Hematopoietic multipotent progenitor cell (in vitro differentiated cells): ENCODE results near the gene ERCC3. TPM values are rescaled to one million over a fixed set of nuclear protein-coding genes. Genes with fewer than 3 reads are reported as not detected.
A peak's percentile ranks its signal among the peaks of the same experiment; 100 is the strongest.

Experiments used
- DNase-seq, 3 donors: peaks; one replicate each; pipeline ENCODE4 v3.0.0-alpha.2; 2011 to 2015; ENCODE audit warnings: low read depth in 2 of 3, low spot score in 2 of 3
- total RNA-seq: library from RNA; depleted of rRNA; stranded (reverse); fragments of >200 nt; gene quantifications from one replicate; pipeline ENCODE4 v1.2.3, GENCODE V29; 2012

ERCC3 gene
- 49.8 TPM for total RNA-seq

DNA sequence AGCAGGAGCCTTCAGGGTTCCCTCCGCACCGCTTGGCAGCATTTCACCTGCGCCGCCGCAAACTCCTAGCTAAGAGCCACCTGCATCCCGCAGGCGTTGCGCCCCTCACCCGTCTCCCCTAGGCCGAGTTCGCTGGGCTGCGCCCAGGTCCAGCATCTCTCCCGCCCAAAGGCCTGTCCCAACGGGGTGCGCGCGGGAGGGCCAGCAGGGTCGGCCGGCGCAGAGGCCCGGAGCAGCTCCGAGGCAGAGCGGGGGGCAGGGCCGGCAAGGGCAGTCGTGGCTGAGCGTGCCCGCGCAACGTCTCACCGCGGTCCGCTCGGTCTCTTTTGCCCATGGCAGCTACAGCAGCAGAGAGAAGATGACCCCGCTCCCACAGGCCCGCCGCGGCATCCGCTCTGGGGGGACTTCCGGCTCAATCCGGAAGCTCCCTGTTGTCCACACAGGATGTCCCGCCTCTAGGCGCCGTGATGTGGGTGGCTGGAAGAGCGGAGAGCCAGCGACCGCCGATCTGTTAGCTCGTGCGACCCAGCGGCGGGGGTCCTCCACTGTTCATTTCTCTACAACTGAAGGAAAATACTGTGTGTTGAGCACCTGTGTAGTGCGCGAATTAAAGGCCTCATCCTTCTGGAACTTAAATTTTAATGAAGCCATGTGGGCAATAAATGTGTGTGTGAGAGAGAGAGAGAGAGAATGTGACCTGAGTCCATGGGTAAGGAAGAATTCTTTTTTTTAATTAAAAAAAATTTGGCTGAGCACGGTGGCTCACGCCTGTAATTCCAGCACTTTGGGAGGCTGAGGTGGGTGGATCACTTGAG lies at the start of gene ERCC3:
Gene ERCC3, minus strand, starts transcription at position 397 of the 815 bp plus-strand sequence. Its CDS starts 63 bp downstream, at position 334.
- peak; percentile 45 to 88 (median 78) for DNase-seq

DNA sequence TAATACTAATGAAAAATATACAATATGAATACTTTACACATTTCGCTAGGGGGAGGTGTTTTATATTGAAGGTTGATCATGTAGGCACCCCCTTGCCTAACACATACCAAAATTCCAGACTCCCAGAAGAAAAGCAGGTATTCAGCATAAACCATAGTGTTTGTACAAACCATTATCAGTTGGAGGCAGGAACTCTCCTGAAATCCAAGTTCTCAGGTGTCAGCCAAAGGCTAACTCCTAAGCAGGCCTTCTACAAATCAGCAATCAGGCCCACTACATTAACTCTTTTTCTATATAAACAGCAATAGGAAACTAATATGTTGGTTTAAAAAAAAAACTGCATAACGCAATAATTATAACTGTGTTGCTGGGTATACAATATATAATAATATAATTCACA lies 49.3 kb upstream of the ERCC3 start:
- no peak for DNase-seq

DNA sequence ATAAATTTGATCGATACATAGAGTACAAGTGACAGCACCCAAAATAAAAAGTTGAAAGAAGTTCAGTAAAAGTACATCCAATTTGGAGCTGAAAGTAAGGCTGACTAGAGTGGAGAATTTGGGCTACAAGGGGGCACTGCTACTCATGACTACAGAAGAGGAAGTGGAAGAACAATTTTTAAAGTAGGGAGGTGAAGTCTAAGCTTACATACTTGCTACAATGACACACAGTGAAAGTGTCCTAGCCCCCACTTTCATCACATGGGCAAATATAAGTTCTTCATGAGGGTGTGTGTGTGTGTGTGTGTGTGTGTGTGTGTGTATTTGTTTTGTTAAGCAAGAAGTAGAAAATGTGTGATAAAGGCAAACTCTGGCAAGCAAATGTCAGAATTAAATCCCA lies 48.2 kb upstream of the ERCC3 start:
- DNase-seq = peak in 2 of 3 donors; percentile 10 to 17

DNA sequence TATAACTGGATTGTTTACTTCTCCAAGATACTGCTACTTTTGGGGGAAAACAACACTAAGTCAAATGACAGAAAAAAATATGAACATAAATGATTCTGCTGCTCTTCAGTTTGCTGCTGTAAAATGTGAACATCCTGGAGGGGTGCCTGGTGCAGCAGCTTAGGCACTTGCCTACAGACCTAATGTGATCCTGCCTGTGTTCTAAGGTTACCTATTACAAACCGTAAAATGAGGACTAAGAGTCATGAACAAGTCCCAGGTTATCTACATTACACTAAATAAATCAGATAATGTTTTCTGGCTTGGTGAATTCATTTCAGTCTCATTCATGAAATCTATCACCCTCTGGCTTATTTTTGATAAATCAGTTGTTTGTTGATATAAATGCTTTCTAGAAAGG lies 38.4 kb upstream of the ERCC3 start:
- DNase-seq = no peak

DNA sequence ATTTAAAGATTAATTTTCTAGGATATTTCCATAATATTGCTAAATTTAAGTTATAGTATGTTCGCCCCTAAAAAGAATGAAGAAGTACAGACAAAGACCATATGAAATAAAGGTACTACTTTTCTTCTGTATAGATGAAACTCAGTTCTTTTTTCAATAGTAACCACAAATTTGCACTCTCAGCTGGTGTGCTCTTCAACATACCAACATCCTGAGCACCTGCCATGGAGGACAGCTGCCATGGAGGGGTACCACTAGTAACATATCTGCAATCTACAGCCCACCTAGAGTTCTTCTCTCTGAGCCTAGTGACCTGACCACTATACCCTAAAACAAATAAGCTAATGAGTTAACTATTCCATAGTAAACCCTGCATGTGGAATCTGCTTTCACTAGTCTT lies 36.8 kb upstream of the ERCC3 start:
- no peak for DNase-seq

DNA sequence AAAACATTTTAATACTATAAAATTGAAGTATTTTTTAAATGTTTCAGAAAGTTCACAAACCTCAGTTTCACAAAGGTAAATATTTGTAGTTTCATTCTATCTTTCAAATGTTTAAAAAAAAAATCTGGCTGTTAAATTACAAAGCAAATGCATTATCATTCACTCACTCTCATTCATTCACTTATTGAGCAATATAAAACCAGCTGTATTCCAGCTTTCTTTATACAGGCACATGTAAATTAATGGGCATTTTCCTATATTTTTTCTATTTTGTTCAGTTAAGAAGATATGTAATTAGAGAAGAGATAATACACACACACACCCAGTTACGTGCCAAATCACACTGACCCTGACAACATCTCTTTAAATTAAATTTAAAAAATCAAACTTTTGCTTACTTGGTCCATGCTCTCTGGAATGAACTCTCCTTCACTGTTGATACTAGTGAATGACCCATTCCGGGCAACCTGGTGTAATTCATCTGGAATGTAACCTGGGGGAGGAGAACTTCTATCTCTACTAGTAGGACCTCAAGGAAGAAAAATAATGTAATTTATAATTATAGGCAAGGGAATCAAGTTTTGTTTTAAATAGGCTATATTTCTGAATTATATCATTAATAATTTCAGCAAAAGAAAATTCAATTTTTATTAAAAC lies 32.5 kb upstream of the ERCC3 start:
- DNase-seq = no peak

DNA sequence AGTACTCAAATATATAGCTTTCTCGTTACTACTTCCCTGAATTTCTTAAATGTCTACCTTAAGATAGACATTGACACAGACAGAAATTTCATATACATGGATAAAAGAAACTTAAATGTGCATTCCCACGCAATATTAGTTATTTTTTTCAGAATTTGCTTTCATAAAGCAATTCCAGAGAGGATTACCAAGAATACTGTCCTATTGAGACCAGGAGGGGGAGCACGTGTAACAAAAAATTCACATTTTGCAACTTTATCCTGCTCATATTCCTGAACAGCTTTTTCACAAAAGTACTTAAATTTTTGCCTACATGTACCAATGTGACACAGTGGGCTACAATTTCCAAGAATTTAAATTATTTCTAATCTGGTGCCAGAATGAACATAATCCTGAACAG lies 30.7 kb upstream of the ERCC3 start:
- DNase-seq = peak in 2 of 3 donors; percentile 26 to 57

DNA sequence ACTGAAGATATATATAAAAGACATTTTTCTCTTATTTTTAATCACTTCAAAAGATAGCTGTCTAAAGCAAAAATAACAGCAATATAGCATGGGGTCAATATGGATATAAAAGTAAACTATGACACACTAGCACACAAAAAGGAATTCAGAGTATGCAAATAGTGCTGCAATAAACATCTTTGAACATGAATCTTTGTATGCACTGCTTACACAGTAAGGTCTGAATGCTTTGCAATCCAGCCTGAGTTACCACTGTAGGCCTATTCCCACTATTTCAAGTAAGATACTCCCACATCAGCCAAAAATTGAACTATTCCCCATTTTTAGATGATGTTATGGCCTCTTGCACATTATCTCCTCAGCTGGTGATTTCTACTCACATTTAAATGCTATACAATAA lies 27.4 kb upstream of the ERCC3 start:
- DNase-seq = no peak

DNA sequence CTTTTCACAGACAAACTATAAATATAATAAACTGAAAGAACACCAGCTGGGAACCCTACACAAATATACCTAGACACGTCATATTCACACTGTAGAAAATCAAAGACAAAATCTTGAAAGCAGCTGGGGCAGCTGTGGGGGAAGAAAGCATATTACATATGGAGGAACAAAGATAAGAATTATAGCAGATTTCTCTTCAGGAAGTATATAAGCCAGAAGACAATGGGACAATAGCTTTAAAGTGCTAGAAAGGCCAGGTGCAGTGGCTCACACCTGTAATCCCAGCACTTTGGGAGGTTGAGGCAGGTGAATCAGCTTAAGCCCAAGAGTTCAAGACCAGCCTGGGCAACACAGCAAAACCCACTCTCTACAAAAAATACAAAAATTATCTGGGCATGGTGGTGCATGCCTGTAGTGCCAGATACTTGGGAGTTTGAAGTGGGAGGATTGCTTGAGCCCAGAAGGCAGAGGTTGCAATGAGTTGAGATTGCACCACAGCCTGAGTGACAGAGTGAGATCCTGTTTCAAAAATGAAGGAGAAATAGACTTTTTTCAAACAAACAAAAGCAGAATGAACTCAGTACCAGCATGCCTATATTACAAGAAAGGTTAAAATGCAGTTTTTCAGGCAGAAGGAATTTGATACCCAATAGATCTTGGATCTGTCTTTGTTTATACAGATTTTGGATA lies 26.8 kb upstream of the ERCC3 start:
- no peak for DNase-seq

DNA sequence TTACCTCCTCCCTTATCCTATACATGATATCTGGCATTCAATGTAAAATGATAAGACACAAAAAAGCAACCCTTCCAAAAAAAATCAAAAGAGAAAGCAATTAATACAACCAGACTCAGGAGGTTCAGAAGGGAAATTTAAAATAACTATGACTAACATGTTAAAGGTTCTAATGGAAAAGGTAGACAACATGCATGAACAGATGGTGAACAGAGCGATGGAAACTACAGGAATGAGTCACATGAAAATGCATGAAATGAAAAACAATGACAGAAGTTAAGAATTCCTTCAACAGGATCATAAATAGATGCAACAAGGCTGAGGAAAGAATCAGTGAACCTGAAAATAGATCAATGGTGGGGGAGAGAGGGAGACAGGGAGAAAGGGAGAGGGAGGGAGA lies 26.1 kb upstream of the ERCC3 start:
- DNase-seq = peak in 1 of 3 donors; percentile 7

DNA sequence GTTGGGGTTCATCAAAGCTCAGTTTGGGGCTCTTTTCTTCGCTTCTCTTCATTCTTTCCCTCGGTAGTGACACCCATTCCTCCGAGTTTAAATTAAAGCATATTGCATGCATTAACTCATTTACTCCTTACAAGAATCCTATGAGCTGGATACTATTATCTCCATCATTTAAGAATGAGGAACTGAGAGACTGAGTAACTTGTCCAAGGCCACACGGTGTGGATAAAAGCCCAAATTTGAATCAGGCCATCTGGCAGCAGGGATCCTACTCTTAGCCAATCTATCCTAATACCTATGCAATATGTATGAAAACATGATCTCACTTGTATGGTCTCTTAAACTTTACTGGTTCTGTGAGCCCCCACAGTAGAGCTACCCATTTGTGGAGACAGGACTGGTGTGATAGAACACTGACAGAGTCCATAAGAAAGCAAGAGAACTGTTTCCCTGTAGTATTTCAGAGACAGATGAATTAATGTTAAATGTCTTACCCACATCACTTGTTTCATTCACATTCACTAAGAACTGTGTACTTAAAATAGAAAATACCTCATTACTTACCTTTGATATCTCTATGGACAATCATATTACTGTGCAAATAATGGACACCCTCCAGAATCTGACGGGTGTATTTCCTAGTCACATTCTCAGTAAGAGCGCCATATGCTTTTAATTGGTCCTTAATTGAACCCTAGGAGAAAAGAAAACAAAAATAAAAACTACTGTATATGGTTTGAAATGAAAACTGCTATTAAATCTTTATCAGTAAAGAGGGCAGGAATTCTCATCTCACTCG lies 20.4 kb upstream of the ERCC3 start:
- DNase-seq = no peak

DNA sequence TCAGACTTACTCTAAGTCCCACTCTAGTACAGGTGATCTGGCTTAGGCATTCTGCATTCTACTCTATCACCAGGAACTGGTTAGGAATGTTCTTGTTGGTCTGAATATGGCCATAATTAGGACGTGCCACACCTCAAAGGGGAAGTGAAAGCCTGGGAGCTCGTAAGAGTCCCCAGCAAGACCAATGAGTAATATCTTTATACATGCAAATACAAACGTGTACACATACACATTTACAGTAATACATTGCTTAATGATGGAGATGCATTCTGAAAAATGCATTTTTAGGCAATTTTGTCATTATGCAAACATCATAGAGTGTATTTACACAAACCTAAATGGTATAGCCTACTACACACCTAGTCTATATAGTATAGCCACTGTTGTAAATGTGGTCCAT lies 19.5 kb upstream of the ERCC3 start:
- DNase-seq = no peak

DNA sequence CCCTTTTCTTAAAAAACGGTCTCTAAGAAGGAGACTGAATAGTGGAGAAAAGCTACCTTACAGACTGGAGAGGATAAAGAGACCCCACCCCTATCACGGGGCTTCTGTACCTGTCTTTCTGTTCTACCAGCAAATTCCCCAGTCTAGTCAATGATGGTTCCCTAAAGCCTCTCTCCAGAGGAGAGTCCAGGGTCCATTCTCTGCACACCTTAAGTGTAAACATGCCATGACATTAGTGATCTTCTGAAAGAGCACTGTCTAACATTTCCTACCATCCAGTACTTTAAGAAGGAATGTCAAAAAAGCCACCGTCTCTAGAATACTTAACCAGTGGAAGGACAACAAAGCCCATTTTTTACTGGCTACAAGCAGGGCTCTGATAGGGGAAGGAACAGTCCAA lies 17.0 kb upstream of the ERCC3 start:
- DNase-seq = no peak

DNA sequence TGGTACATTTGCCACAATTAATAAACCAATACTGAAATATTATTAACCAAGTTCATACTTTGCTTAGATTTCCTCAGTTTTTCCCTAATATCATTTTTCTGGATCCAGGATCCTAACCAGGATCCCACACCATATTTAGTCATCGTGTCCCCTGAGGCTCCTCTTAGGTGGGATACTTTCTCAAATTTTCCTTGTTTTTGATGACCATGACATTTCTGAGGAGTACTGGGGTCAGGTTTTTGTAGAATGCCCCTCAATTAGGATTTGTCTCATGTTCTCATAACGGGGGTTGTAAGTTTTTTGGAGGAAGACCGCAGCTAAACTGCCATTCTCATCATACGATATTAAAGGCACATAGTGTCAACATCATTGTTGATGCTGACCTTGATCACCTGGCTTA lies 15.5 kb upstream of the ERCC3 start:
- DNase-seq = no peak

DNA sequence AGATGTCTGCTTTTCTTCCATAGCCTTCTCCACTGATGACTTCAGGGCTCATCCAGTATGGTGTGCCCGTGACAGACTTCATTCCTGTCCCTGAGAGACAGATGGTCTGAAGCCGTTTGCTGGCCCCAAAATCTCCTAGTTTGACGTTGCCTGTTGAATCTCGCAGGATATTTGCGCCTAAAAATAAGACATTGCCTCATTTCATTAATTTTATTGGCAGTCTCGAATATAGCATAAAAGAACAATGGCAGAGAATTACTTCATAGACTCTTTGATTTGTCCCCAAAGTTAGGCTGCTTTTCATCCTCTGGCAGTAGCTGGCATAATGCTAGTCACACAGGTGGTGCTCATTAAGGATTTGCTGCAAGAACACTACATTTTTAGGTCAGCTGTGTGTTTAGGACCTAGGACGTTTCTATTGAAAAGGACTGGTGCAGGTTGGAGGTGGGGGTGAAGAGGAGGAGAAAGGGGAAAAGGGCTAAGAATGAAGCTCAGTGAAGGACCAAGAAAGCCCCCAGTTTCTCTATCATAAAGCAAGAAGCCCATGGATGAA lies 14.7 kb upstream of the ERCC3 start:
- no peak for DNase-seq

DNA sequence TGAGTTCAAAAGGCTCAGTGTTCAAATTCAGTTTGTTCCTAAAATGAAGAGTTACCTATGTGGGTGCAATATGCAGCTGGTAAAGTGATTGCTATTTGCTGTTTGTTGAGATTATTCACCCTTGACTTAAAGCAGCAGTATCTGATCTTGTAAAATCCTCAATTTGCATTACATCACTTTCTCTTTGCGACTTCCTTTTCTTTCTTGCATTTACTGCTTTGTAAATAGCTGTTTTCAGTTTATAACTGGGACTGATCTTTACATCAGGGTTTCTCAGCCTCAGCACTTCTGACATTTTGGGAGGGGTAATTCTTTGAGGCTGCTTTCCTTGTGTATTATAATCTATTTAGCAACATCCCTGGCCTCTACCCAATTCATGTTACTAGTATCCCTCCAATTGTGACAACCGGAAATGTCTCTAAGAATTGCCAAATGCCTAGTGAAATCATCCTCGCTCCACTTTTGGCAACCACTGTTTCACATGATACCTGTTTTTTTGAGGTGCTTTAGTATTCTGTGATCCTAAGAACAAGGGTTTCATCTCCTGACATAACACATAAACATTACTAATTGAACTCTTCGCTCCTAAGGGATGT lies 12.1 kb upstream of the ERCC3 start:
- no peak for DNase-seq

DNA sequence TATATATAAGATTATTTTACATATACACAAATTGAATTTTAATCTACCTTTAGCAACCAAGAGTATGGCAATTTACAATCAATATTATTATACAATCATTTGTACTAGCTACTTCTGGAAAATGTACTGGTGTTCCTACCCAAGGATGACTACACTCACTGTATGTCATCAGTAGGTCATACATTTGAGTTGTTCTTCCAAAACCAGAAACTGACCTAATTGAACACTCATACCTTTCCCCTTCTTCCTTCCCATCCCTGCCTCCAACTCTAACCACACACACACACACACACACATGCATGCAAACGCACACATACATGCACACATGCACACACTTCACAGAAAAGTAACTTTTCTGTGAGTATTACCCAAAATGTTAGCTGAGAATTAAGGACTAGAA lies 8.2 kb upstream of the ERCC3 start:
- DNase-seq = no peak

DNA sequence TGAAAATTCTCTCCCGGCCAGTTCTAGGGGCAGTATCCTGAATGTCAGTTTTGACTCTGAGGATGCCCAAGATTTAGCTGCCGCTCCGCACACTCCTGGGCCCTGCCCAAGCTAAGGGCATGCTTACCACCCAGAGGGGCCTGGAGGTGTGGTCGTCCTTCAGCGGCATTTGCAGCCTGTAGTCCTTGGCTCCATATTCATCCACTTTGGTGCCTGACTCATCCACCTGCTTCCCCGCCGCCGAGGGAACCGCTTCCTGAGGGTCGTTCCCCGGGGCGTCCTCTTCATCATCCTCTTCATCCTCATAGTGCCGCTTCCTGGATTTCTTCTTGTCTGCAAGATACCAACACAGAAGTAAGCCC lies 577 bp downstream of the ERCC3 start:
- DNase-seq = peak in 2 of 3 donors; percentile 11 to 22

DNA sequence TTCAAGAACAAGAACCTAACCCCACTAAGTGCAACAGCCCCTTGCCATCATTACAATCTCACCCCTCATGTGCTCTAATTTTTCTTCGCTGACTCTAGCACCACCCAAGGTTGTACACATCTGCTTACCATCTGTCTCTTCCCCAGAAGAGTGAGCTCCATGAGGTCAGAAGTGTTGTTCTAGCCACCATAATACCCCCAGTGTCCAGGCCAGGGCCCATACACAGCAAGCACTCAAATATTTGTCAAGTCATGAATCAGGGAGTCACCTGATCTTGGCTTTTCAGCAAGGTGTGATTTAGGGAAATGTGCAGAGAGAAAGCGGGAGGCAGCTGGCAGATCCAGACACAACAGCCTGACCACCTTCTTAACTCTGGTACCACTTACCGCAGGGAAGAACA lies 5.7 kb downstream of the ERCC3 start:
- no peak for DNase-seq

DNA sequence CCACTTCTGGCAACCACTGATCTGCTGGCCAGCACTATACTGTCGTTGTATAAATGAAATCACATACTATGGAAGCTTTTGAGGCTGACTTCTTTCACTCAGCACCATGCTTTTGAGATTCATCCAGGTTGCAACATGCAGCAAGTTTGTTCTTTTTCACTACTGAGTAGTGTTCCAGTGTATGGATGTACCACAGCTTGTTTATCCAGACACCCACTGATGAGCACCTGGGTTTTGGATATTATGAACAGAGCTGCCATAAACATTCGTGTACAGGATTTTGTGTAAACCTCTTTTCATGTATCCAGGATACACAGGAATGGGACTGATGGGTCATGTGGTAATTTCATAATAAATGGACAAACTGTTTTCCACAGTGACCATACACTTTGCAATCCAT lies 10.7 kb downstream of the ERCC3 start:
- DNase-seq = no peak
